CD8-positive, alpha-beta memory T cell (primary cell): Measurements from ENCODE around the gene AOAH. TPM values are rescaled to one million over a fixed set of nuclear protein-coding genes. Genes with fewer than 3 reads are reported as not detected.

Experiments used
- CTCF ChIA-PET: fragments of 350-600 bp; sonication (Branson Sonifier 250); formaldehyde crosslinking; loops from one replicate; lab custom pipeline; 2021; ENCODE audit warnings: antibody characterized with exemption; lab: Charles Lee
- POLR2A ChIA-PET: fragments of 350-600 bp; sonication (Branson Sonifier 250); formaldehyde crosslinking; loops from one replicate; lab custom pipeline; 2021; ENCODE audit warnings: antibody characterized with exemption; lab: Charles Lee
- DNase-seq, 5 donors: peaks; one replicate each; pipeline versions ENCODE4 v3.0.0 to v3.0.0-alpha.2; 2020 to 2022; ENCODE audit warnings: mixed read lengths in 1 of 5
- H3K27ac ChIP-seq: one replicate; pipeline ENCODE4 v1.7.0; 2013; ENCODE audit warnings: low read depth, mild to moderate bottlenecking, low read length, moderate library complexity
- H3K27me3 ChIP-seq: 2 replicates; pipeline ENCODE4 v1.7.0; 2013; ENCODE audit warnings: low read length, mild to moderate bottlenecking; ENCODE audit not compliant: insufficient read depth, poor library complexity, severe bottlenecking
- H3K36me3 ChIP-seq: 2 replicates; pipeline ENCODE4 v1.7.0; 2013; ENCODE audit warnings: mild to moderate bottlenecking, low read length, moderate library complexity; ENCODE audit not compliant: insufficient read depth
- H3K4me1 ChIP-seq: 2 replicates; pipeline ENCODE4 v1.7.0; 2013; ENCODE audit warnings: mild to moderate bottlenecking, low read length, moderate library complexity; ENCODE audit not compliant: insufficient read depth
- H3K4me3 ChIP-seq: 2 replicates; pipeline ENCODE4 v1.7.0; 2013; ENCODE audit warnings: mild to moderate bottlenecking, low read length
- H3K9me3 ChIP-seq: 2 replicates; pipeline ENCODE4 v1.7.0; 2013; ENCODE audit warnings: mild to moderate bottlenecking, low read length
- H3K27ac Mint-ChIP-seq, 8 donors: one replicate each; pipeline ENCODE4 v1.8.0; 2020 to 2021; ENCODE audit warnings: mixed read lengths in 8 of 8, mild to moderate bottlenecking in 6 of 8, inconsistent platforms in 3 of 8, moderate library complexity in 3 of 8
- H3K27me3 Mint-ChIP-seq, 2 donors: one replicate each; pipeline ENCODE4 v1.8.0; 2020 to 2021; ENCODE audit warnings: mixed read lengths in 2 of 2, mild to moderate bottlenecking in 1 of 2, moderate library complexity in 1 of 2
- H3K36me3 Mint-ChIP-seq, 3 donors: one replicate each; pipeline ENCODE4 v1.8.0; 2020 to 2021; ENCODE audit warnings: mixed read lengths in 3 of 3, inconsistent platforms in 1 of 3, mild to moderate bottlenecking in 1 of 3
- H3K4me1 Mint-ChIP-seq, 3 donors: one replicate each; pipeline ENCODE4 v1.8.0; 2020 to 2021; ENCODE audit warnings: mixed read lengths in 3 of 3, inconsistent platforms in 1 of 3, mild to moderate bottlenecking in 1 of 3
- H3K4me3 Mint-ChIP-seq, 7 donors: one replicate each; pipeline ENCODE4 v1.8.0; 2020 to 2021; ENCODE audit warnings: mixed read lengths in 7 of 7, mild to moderate bottlenecking in 6 of 7, moderate library complexity in 4 of 7, inconsistent platforms in 2 of 7
- H3K9me3 Mint-ChIP-seq, 5 donors: one replicate each; pipeline ENCODE4 v1.8.0; 2020 to 2022; ENCODE audit warnings: mixed read lengths in 5 of 5, mild to moderate bottlenecking in 3 of 5, moderate library complexity in 2 of 5, inconsistent platforms in 1 of 5
- polyA plus RNA-seq: library from polyadenylated mRNA; unstranded; fragments of 300-500 nt; fragmentation: Illumina TruSeq; gene quantifications from one replicate; pipeline ENCODE4 v1.2.3, GENCODE V29; 2021
- total RNA-seq, 2 experiments: library from RNA; stranded (reverse); gene quantifications; one replicate each; pipeline ENCODE4 v1.2.3, GENCODE V29; 2021

Gene AOAH
- total and polyA plus RNA-seq, 3 experiments from 2014 or later = 25.0 to 59.2 (median 26.4) TPM

DNA sequence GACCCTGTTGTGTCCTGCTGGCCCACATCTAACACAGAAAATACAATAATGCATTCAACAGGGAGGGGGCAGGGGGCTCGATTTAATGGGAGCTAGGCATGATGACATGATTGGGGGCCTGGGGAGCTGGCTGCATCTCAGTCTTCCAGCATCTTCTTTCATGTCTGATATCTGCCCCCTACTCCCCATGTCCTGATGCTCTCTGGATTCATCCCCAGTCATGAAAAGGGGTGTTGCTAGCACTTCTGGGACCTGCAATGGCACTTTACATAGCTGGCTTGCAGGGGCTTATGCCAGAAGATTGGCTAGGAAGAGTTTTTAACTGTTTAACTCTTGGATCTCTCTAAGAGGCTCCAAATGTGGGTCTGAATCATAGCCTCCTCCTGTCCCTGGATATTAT lies 94.9 kb downstream of the AOAH start:
- CTCF ChIA-PET = no interaction called here
- Histone ChIP-seq H3K9me3 (no peaks in the 10 kb centered on the region), H3K27ac (no peak overlapping the region), H3K27me3 (no peaks in the 10 kb centered on the region), H3K4me3 (no peak overlapping the region), H3K4me1 (no peaks in the 10 kb centered on the region), H3K36me3 (peaks cover 6% of the 10 kb centered on the region)
- Mint-ChIP-seq H3K36me3 (peaks cover 6 to 78% (median 23%) of the 10 kb centered on the region in 3 donors), H3K4me1 (peaks cover 6 to 16% (median 11%) of the 10 kb centered on the region in 3 donors), H3K9me3 (no peaks in the 10 kb centered on the region), H3K27me3 (no peaks in the 10 kb centered on the region), H3K4me3 (no peak overlapping the region), H3K27ac (peak overlapping the region in 1 of 8 donors; percentile 63)
- POLR2A ChIA-PET = no interaction called here
- DNase-seq = no peak

GRCh38 chr7:36627836-36628235 lies 96.5 kb downstream of the AOAH start:
- Mint-ChIP-seq H3K27ac (peak overlapping the region in 6 of 8 donors; percentile 9 to 73 (median 26)), H3K4me1 (peaks cover 10 to 29% (median 11%) of the 10 kb centered on the region in 3 donors), H3K36me3 (peaks cover 6 to 76% (median 26%) of the 10 kb centered on the region in 3 donors), H3K27me3 (no peaks in the 10 kb centered on the region), H3K9me3 (no peaks in the 10 kb centered on the region), H3K4me3 (no peak overlapping the region)
- Histone ChIP-seq H3K36me3 (peaks cover 6% of the 10 kb centered on the region), H3K9me3 (no peaks in the 10 kb centered on the region), H3K4me3 (no peak overlapping the region), H3K27ac (no peak overlapping the region), H3K27me3 (no peaks in the 10 kb centered on the region), H3K4me1 (no peaks in the 10 kb centered on the region)
- no peak for DNase-seq
- ChIA-PET POLR2A (no interaction called here), CTCF (interaction anchor here (1.1 to 2.6 kb wide), 4 partner anchors 10 to 574 kb away, joined by 3 to 7 read pairs (median 4); no protein-coding TSS in a partner anchor)

GRCh38 chr7:36626111-36626510 lies 98.2 kb downstream of the AOAH start:
- no peaks in the 10 kb centered on the region for H3K27me3 Mint-ChIP-seq
- peaks cover 5 to 76% (median 19%) of the 10 kb centered on the region in 3 donors for H3K36me3 Mint-ChIP-seq
- Histone ChIP-seq H3K9me3 (no peaks in the 10 kb centered on the region), H3K27ac (no peak overlapping the region), H3K36me3 (peaks cover 6% of the 10 kb centered on the region), H3K4me3 (no peak overlapping the region), H3K27me3 (no peaks in the 10 kb centered on the region), H3K4me1 (no peaks in the 10 kb centered on the region)
- H3K4me3 Mint-ChIP-seq = no peak overlapping the region
- peak overlapping the region in 6 of 8 donors; percentile 3 to 85 (median 18) for H3K27ac Mint-ChIP-seq
- ChIA-PET CTCF (interaction anchor here (0.7 to 2.6 kb wide), 3 partner anchors 12 to 45 kb away, joined by 3 to 7 read pairs (median 4); no protein-coding TSS in a partner anchor), POLR2A (interaction anchor here (0.6 kb wide), 1 partner anchor 15 kb away, joined by 9 read pairs; no protein-coding TSS in a partner anchor)
- H3K9me3 Mint-ChIP-seq = no peaks in the 10 kb centered on the region
- DNase-seq = no peak
- peaks cover 6 to 24% (median 20%) of the 10 kb centered on the region in 3 donors for H3K4me1 Mint-ChIP-seq

DNA sequence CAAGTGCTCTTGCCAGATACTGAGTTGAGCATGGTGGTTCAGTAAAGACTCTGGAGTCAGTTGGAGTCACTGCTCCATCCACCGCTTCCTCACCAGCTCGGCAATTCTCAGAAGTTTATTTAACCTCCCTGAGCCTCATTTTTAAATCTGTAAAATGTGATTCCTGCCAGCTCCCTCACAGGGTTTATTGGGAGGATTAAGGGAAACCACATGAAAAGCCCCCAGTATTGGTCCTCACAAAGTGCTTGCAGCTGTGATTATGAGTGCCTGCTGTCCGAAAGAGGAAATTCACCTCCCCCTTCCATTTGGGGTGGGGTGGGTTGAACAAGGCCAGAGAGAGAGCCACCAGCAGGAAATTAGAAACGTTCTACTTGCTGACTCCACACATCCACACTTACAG lies 99.0 kb downstream of the AOAH start:
- Histone ChIP-seq H3K27ac (no peak overlapping the region), H3K4me3 (no peak overlapping the region), H3K27me3 (no peaks in the 10 kb centered on the region), H3K4me1 (no peaks in the 10 kb centered on the region), H3K9me3 (no peaks in the 10 kb centered on the region), H3K36me3 (peaks cover 5% of the 10 kb centered on the region)
- CTCF ChIA-PET = interaction anchor here (0.6 kb wide), 1 partner anchor 557 kb away, joined by 3 read pairs; no protein-coding TSS in a partner anchor
- no peaks in the 10 kb centered on the region for H3K9me3 Mint-ChIP-seq
- peak overlapping the region in 6 of 8 donors; percentile 11 to 85 (median 44) for H3K27ac Mint-ChIP-seq
- H3K27me3 Mint-ChIP-seq = no peaks in the 10 kb centered on the region
- peaks cover 6 to 24% (median 22%) of the 10 kb centered on the region in 3 donors for H3K4me1 Mint-ChIP-seq
- POLR2A ChIA-PET = no interaction called here
- no peak for DNase-seq
- H3K4me3 Mint-ChIP-seq = no peak overlapping the region
- peaks cover 5 to 78% (median 19%) of the 10 kb centered on the region in 3 donors for H3K36me3 Mint-ChIP-seq

- no peak overlapping the region for H3K4me3 Mint-ChIP-seq
- H3K9me3 ChIP-seq = no peaks in the 10 kb centered on the region
- no peak overlapping the region for H3K4me3 ChIP-seq
- no peak for DNase-seq
- CTCF ChIA-PET = interaction anchor here (1.8 kb wide), 1 partner anchor 17 kb away, joined by 5 read pairs; no protein-coding TSS in a partner anchor
- H3K36me3 Mint-ChIP-seq = peaks cover 5 to 78% (median 23%) of the 10 kb centered on the region in 3 donors
- no peak overlapping the region for H3K27ac ChIP-seq
- H3K27me3 ChIP-seq = no peaks in the 10 kb centered on the region
- no peaks in the 10 kb centered on the region for H3K36me3 ChIP-seq
- H3K27ac Mint-ChIP-seq = peak overlapping the region in 5 of 8 donors; percentile 18 to 81 (median 66)
- H3K4me1 ChIP-seq = no peaks in the 10 kb centered on the region
- H3K4me1 Mint-ChIP-seq = peaks cover 6 to 26% (median 24%) of the 10 kb centered on the region in 3 donors
- no peaks in the 10 kb centered on the region for H3K27me3 Mint-ChIP-seq
- H3K9me3 Mint-ChIP-seq = no peaks in the 10 kb centered on the region
- POLR2A ChIA-PET = no interaction called here
Observed at GRCh38 chr7:36623247-36623646, 101.0 kb downstream of the AOAH start.

DNA sequence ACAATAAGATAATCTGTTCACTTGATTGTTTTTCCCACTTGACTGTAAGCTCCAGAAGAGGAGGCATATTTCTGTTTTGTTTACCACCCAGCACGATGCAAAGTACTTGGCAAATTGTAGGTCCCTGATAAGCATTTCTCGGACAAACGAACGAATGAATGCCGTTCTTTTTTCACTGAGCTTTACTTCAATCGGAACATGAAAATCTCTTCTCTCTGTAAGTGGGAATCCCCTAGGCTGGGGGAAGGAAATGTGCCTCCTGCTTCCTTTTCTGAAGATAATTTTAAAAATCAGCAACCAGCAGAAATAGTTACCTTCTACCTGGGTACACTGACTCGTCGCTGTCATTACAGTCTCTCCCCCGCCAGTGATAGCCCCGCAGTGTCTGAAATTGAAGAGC lies 102.9 kb downstream of the AOAH start:
- no peaks in the 10 kb centered on the region for H3K9me3 ChIP-seq
- ChIA-PET CTCF (no interaction called here), POLR2A (no interaction called here)
- Mint-ChIP-seq H3K4me3 (no peak overlapping the region), H3K27me3 (no peaks in the 10 kb centered on the region), H3K36me3 (peaks cover 5 to 78% (median 23%) of the 10 kb centered on the region in 3 donors), H3K4me1 (peaks cover 6 to 26% (median 24%) of the 10 kb centered on the region in 3 donors), H3K9me3 (no peaks in the 10 kb centered on the region), H3K27ac (peak overlapping the region in 1 of 8 donors; percentile 13)
- no peaks in the 10 kb centered on the region for H3K36me3 ChIP-seq
- H3K27ac ChIP-seq = no peak overlapping the region
- H3K4me3 ChIP-seq = no peak overlapping the region
- H3K4me1 ChIP-seq = no peaks in the 10 kb centered on the region
- no peaks in the 10 kb centered on the region for H3K27me3 ChIP-seq
- DNase-seq = no peak

GRCh38 chr7:36620166-36620708 lies 104.1 kb downstream of the AOAH start:
- H3K4me3 Mint-ChIP-seq = no peak overlapping the region
- no peak for DNase-seq
- no peaks in the 10 kb centered on the region for H3K27me3 ChIP-seq
- H3K27me3 Mint-ChIP-seq = no peaks in the 10 kb centered on the region
- H3K27ac ChIP-seq = no peak overlapping the region
- peaks cover 6 to 26% (median 17%) of the 10 kb centered on the region in 3 donors for H3K4me1 Mint-ChIP-seq
- no peaks in the 10 kb centered on the region for H3K9me3 Mint-ChIP-seq
- peaks cover 5 to 83% (median 28%) of the 10 kb centered on the region in 3 donors for H3K36me3 Mint-ChIP-seq
- H3K4me1 ChIP-seq = no peaks in the 10 kb centered on the region
- H3K36me3 ChIP-seq = no peaks in the 10 kb centered on the region
- ChIA-PET CTCF (interaction anchor here (1.2 kb wide), 1 partner anchor 27 kb away, joined by 3 read pairs; no protein-coding TSS in a partner anchor), POLR2A (no interaction called here)
- H3K4me3 ChIP-seq = no peak overlapping the region
- no peaks in the 10 kb centered on the region for H3K9me3 ChIP-seq
- peak overlapping the region in 4 of 8 donors; percentile 11 to 55 (median 28) for H3K27ac Mint-ChIP-seq

GRCh38 chr7:36617408-36617807 lies 106.9 kb downstream of the AOAH start:
- Histone ChIP-seq H3K4me3 (no peak overlapping the region), H3K4me1 (no peaks in the 10 kb centered on the region), H3K27me3 (no peaks in the 10 kb centered on the region), H3K9me3 (no peaks in the 10 kb centered on the region), H3K27ac (no peak overlapping the region), H3K36me3 (no peaks in the 10 kb centered on the region)
- ChIA-PET POLR2A (no interaction called here), CTCF (no interaction called here)
- H3K4me1 Mint-ChIP-seq = peaks cover 0 to 20% (median 7%) of the 10 kb centered on the region in 3 donors
- H3K27me3 Mint-ChIP-seq = no peaks in the 10 kb centered on the region
- H3K4me3 Mint-ChIP-seq = no peak overlapping the region
- H3K36me3 Mint-ChIP-seq = peaks cover 18 to 89% (median 27%) of the 10 kb centered on the region in 3 donors
- H3K27ac Mint-ChIP-seq = peak overlapping the region in 3 of 8 donors; percentile 56 to 75 (median 67)
- no peaks in the 10 kb centered on the region for H3K9me3 Mint-ChIP-seq
- DNase-seq = no peak
